HG02938 (cell line): ENCODE results near the gene VRK3.
"Not testable (repeated sequence)": the region's sequence is repeated elsewhere in the genome, so short reads cannot be mapped to it uniquely, and the experiment has no call there.

Experiments used
- ATAC-seq: cut with Tn5 transposase; IDR thresholded peaks from one replicate; pipeline ENCODE4 v1.9.1; 2021; ENCODE audit warnings: mild to moderate bottlenecking, moderate library complexity; ENCODE audit not compliant: unreplicated experiment

The VRK3 gene

DNA sequence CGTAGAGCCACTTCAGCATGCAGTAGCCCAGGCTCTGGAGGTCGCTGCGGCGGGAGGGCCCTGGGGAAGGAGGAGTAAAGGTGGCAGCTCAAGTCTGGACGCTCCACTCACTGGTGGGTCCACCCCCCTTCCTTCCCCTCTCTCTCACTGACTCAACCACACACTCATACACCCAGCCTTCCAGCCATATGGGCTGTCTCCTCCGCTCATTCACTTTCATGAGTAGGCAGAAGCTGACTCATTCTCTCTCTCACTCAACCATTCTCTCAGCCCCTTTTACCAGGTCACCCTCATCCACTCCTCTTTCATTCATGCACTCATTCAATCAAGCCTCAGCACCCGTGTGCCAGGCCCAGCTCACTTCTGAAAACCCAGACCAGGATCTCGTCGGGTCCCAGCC, 36.7 kb downstream of the VRK3 start:
- no peak for ATAC-seq

- no peak for ATAC-seq
Observed at GRCh38 chr19:49988007-49988406, 37.2 kb downstream of the VRK3 start.

DNA sequence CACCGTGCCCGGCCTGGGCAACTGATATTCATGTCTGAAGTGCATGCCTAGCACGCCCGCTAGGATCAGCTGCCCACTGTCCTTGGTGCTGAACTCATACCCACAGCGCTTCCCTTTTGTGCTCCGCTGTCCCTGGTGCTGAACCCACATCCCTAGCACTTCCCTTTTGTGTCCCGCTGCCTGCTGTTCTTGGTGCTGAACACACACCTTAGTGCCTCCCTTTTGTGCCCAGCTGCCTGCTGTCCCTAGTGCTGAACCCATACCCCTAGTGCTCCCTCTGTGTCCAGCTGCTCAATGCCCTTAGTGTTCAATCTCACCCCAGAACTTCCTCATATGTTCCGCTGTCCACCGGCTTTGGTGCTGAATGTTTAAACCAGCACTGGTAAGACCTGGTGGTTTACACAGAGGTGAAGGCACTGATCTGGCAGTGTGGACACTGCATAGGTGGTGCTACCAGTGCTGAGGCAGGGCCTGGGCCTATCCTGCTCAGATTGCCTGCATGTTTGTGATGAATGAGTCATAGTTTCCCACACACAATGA, 37.9 kb downstream of the VRK3 start:
- ATAC-seq: peak; percentile 44

DNA sequence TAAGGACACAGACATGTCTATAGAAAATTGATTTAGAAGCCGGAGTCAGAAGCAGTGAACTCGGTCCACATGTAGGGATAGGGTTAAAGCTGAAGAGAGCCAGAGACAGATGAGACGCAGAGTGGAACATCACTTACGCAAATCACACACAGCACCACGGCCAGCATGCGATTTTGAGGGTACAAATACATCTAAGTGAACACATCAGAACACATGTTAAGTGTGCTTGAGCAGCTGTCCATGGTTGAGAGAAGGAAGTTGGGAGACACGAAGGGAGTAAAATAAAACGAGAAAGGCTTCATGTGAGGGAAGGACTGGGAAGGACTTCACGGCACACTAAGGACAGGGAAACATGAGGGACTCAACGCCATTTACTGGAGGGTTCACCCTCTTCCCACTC, 38.8 kb downstream of the VRK3 start:
- no peak for ATAC-seq

- no peak for ATAC-seq
Observed at GRCh38 chr19:49985871-49986270, 39.3 kb downstream of the VRK3 start.

GRCh38 chr19:49984491-49984890, 40.7 kb downstream of the VRK3 start:
- ATAC-seq: no peak

DNA sequence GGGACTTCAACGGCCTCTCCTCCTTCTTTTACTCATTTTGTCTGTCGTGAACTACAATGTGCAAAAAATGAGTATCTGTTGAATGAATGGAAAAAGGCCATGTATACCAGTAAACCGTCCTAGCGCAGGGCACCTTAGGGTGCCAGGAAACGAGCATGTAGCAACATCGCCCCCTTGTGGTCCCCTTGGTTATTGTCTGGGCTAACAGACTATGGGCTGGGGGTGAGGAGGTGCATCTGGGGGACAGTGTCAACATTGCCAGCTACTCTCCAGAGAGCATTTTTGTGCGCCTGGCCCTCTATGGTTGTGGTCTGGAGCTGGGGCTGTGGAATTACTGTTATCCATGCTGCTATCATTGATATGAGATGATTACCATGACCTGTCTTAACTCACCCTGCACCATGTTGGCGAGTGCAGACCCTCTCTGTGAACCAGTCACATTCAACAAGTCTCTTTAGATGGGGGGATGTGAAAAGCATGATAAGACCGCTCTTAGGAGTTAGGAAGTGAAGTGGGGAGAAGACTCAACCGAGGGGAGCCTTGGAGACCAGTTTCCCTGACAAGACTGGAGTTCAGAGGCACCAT, 41.4 kb downstream of the VRK3 start:
- ATAC-seq: no peak

- ATAC-seq: no peak
Observed at GRCh38 chr19:49981603-49982593, 43.3 kb downstream of the VRK3 start.

DNA sequence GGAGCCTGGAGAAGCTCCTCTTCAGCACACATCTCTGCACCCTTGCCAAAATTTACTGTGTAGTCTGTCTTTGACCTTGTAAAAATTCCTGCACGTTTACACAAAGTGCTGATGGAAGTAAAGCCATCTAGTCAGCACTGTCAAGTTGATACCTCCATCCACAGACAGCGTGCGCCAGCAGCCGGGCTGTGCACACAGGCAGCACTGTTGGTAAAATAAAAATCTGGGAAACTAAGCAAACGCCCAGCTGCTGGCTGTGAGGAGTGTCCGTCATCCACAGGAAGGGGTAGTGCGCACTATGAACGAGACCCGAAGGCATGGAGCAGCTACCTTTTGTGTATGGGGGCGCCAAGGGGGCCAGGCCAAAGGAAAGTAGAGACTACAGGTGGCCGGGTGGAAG, 46.8 kb downstream of the VRK3 start:
- ATAC-seq: no peak

DNA sequence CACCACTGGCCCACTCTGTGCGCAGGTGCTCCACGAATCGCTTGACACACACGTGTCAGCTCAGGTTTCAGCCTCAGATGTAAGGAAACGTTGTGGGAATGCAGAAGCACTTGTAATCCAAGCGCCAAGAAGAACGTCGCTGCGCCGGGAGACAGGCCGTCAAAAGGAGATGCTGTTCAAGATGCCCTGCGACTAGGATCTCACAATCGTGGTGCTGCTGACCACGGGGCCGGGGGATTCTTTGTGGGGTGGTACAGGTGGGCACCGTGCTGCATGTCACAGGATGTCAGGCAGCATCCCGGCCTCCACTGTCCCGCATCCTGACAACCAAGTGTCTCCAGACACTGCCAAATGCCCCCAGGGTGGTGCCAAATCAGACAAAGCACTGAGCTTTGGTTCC, 47.3 kb downstream of the VRK3 start:
- no peak for ATAC-seq

DNA sequence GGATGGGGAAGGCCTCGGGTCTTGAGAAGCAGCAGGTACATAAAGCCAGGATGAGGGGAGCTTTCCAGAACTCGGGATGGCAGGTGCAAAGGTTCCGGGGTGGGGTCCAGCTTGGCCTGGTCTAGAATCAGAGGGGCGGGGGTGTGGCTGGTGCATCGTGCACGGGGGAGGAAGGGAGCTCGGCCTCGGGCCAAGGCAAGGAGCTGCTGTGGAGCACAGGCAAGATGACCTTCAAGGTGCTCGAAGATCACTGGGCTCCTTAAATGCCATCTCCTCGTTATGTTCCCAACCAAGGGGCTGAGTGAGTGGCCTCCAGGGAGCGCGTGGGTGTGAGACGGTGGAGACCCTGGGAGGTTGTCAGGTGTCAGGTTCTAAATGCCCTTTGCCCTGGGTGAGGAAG, 48.1 kb downstream of the VRK3 start:
- ATAC-seq: no peak

GRCh38 chr19:49976496-49976895, 48.7 kb downstream of the VRK3 start:
- no peak for ATAC-seq

- no peak for ATAC-seq
Observed at GRCh38 chr19:49975051-49975450, 50.1 kb downstream of the VRK3 start.

GRCh38 chr19:49973987-49974386, 51.2 kb downstream of the VRK3 start:
- no peak for ATAC-seq

DNA sequence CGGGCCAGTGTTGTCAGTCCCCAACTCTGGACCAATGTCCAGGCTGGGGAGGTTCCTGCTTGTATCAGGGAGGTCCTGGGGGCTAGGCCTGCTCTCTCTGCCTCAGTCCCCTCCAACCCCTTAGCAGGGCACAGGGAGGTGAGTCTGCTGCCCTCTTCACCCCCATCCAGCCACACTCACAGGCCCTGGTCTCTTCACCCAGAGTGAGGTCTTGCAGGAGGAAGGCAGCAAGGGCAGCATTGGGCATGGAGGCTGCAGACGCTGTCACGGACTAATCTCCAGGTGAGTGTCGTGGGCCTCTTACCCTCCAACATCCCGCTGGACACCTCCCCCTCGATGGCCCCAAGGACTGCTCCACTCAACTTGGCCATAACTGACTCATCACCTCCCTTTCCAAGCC, 52.3 kb downstream of the VRK3 start:
- no peak for ATAC-seq

- no peak for ATAC-seq
Observed at GRCh38 chr19:49971991-49972411, 53.2 kb downstream of the VRK3 start.

DNA sequence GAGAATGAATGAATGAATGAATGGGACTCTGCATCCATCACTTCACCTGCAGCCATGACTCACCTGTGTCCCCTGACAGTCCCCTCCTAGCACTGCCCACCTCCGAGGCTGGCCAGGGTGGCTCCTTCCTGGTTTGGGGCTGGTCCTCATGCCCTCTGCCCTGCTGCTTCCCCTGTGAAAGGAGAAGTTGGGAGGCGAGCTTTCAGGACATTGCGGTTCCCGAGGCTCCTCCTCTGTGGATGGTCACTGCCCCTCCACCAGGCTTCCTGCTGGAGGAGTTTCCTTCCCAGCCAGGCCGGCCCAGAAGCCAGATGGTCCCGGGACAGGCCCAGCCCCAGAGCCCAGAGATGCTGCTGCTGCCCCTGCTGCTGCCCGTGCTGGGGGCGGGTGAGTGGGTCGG, 55.8 kb downstream of the VRK3 start:
- not testable (repeated sequence) for ATAC-seq

DNA sequence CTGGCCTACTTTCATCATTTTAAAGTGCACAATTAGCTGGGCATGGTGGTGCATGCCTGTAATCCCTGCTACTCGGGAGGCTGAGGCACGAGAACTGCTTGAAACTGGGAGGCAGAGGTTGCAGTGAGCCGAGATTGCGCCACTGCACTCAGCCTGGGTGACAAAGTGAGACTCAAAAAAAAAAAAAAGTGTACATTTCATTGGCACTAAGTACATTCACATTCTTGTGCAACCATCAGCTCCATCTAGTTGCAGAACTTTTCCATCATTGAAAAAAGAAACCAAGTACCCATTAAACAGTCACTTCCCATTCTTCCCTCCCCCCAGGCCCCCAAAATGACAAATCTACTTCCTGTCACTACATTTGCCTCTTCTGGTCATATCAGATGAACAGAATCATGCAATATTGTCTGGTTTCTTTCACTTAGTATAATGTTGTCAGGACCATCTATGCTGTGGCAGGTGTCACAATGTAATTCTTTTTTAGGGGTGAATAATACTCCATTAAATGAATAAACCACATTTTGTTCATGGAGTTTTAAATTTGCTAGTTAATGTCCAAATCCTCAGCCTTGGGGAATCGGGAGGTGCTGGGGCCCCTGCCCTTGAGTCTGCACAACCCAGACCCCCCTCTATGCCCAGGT, 56.8 kb downstream of the VRK3 start:
- no peak for ATAC-seq

DNA sequence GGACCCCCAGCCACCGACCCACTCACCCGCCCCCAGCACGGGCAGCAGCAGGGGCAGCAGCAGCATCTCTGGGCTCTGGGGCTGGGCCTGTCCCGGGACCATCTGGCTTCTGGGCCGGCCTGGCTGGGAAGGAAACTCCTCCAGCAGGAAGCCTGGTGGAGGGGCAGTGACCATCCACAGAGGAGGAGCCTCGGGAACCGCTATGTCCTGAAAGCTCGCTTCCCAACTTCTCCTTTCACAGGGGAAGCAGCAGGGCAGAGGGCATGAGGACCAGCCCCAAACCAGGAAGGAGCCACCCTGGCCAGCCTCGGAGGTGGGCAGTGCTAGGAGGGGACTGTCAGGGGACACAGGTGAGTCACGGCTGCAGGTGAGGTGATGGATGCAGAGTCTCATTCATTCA, 64.2 kb downstream of the VRK3 start, which contains the start of gene SIGLEC11:
SIGLEC11 (minus strand) TSS at position 193 of the 400 bp plus-strand sequence; CDS start at position 102, 91 bp downstream.
- not testable (repeated sequence) for ATAC-seq

DNA sequence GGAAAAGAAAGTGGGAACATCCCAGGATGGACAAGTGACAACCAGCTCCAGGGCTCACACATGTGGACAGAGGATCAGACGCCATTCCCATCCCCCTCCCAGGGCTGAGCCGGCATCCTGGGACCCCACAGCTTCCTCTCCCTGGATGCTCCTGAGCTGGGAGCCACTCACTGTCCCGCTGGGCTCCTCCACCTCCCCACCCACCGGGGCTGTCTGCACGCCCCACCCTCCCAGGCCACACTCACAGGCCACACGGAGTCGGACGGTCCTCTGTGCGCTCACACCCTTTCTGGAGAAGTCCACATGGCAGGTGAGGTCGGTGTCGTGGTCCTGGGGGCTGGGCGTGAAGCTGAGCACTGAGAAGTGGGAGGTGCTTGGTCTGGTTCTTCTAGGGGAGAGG, 65.3 kb downstream of the VRK3 start:
- not testable (repeated sequence) for ATAC-seq

DNA sequence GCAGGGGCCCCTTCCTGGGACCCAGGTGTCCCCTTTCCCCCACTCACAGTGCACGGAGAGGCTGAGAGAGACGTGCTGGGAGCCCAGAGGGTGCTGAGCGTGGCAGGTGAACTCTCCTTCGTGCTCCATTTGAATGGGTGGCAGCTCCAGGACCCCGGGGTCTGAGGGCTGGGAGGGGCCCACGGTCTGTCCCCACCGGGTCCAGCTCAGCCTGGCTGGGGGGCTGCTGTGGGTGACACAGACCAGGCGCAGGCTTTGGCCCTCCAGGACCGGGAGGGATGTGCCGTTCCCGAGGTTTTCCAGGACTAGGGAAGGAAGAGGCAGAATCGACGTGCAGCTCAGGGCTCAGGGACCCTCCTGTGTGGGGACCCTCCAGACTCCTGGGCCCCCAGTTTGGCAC, 66.6 kb downstream of the VRK3 start:
- ATAC-seq: not testable (repeated sequence)
